Non-pigmented ciliary epithelial cell (primary cell): ENCODE measurements around the gene ANXA4.
"Not testable (repeated sequence)": the region's sequence is repeated elsewhere in the genome, so short reads cannot be mapped to it uniquely, and the experiment has no call there.

Source experiments
- DNase-seq: peaks from one replicate; pipeline ENCODE4 v3.0.0-alpha.2; 2010; ENCODE audit warnings: low read depth

Gene ANXA4

DNA sequence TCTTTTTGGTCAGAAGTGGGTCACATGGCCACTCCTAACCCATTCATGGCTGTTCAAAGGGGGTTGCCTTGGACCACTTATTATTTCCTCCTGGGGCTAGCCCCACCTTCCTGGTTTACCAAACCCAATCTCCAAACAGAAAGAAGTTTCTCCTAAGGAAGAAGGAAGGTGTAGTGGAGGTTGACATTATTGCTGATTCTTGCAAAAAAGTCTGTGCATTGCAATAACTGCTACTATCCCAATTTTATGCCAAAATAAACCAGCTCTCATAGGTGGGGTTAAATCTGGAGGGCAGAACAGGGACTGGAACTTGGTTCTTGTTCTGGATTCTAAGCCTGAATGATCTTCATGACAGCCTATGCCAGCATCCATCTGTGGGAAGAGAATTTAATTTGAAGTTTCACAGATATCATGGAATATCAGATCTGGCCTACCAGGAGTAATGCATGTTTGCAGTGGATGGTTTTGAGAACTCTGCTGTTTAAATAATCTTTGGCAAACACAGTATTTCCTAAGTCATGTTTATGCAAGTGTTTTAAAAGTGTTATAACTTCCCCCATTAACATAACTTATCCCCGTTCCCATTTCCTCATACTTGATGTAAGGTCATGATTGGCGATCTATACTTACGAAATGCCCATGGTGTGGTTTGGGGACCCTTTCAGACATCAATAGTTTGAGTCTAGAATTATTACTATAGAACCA is 11.9 kb downstream of the ANXA4 start:
- DNase-seq = no peak

DNA sequence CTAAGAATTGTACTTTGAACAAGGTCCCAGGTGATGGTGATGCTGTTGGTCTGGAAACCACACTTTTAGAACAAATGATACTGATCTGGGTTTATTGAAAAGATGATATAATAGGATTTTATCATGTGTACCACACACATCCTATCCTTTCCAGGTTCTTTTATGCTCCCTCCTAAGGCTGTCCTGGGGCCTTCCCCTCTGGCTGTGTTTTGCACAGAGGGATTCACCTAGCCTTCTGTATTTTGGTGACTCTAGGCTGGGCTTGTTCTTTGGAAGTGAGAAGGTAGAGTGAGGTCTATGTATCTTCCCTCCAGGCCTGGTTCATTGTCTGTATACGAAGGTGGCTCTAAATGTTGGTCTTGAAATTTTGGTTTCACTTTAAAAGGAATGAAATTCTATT is 12.7 kb downstream of the ANXA4 start:
- no peak for DNase-seq

DNA sequence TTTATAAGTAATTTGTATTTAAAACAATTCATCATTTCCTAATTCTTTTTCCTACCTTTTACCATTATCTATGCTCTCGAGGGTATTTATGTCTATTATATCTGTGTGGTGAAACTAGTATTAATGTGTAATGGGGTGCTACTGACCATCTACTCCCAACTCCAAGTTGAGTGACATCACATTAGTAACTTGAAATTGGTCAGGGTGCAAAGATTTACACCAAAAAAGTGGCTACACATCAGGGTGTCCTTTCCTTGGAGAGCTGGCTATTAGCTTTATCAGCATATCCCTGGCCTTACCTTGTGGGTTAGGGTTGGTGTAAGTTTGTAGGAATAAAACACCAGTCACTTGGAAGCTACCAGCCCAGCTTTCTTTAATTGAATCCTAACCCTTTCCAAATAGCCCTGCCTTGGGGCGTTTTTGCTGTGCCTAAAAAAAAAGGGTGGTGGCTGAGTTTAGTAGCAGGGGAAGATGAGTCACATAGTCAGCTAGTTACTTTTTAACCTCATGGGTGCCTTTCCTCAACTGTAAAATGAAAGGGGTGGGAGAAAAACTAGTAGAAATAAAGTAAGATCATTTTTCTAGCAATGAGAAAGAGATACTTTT is 14.0 kb downstream of the ANXA4 start:
- DNase-seq = no peak

DNA sequence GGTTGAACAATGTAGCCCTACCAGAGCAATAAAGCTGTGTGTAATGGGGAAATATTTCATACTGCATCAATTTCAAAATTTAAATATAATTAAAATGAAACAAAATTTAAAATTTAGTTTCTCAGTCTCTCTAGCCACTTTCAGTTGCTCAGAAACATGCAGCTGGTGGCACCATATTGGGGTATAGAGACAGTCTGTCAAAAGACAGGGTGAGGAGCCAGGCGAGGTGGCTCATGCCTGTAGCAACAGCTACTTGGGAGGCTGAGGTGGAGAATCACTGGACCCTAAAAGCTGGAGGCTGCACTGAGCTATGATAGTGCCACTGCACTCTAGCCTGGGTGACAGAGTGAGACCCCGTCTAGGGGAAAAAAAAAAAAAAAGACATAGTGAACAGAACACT is 20.1 kb downstream of the ANXA4 start:
- DNase-seq = no peak

DNA sequence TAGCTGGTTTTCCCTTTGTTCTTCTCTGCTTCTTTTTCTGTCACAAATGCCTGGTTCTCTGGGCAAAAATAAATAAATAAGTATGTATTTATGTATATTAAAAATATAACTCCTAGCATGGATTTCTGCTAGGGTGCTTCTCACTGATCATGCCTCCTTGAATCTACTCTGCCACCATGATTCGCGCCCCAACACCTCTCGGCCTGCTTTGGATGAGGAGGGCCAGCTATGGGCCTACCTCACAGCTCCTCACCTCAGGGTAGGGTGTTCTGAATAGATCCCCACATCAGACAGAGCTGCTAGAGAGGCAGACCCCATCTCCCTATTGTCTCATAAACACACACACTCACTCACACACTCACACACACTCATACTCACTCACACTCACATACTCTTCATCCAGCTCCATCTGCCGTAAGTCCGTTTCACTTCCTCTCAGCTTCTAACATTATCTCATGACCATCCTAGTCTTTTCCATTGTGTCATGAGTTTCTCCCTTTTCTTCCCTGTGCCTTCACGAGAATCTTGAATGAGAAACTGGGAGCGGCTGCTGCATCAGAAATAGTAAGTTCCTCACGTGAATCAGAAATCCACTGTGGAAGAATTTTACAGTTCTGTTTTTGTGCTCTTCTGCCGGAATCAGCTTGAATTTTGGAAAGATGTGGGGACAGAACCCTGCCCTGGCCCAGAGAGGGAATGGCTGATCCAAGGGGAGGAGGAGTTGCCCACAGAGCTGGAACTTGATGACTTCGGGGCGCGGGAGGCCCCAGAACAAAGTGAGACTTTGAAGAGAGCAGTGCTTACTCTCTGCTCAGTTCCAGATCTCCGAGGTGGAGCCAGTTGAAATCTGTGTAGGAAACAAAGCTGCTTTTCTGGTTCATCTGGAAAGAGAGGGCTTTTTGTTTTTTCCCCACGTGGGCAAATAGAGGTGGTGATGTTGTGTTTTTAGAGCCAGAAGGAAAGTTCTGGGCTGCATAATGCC is 20.9 kb downstream of the ANXA4 start:
- no peak for DNase-seq

DNA sequence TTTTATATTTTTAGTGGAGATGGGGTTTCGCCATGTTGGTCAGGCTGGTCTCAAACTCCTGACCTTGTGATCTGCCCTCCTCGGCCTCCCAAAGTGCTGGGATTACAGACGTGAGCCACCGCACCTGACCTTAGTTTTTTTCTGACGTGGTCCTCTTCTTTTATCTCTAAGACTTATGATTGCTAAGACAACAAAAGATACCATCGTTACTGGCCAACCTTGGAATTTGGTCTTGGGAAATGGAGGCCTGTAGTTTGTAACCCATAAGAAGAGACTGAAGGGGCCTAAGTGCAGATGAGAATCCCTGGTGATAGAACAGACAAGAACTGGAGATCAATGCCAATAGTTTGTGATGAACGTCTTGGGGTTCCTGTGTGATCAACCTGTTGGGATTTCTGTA is 21.9 kb downstream of the ANXA4 start:
- DNase-seq = not testable (repeated sequence)

DNA sequence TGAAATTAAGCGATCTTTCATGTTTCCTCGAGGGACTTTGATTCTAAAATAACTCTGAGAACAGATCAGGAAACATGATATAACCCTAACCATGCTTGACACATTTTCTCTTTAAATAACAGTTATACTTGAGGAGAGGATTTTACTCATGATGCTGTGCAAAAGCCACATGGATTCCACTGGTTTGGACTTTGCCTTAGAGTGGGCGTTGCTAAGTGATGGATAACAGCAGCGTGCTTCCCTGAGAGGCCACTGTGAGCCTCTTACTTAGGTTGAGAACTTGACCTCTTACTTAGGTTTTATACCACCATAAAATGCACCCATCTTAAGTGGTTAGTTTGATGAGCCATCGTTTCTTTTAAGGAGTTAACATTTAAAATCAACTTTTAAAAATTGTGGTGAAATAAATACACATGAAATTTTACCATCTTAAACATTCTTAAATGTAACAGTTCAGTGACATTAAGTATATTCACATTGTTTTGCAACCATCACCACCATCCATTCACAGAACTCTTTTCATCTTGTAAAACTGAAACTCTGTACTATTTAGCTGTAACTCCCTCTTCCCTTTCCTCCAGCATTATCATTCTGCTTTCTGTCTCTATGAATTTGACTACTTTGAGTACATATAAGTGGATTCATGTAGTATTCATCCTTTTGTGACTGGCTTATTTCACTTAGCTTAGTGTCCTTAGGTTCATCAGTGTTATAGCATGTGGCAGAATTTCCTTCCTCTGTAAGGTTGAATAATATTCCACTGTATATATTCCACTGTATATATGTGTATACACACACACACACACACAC is 22.6 kb downstream of the ANXA4 start:
- DNase-seq = no peak

DNA sequence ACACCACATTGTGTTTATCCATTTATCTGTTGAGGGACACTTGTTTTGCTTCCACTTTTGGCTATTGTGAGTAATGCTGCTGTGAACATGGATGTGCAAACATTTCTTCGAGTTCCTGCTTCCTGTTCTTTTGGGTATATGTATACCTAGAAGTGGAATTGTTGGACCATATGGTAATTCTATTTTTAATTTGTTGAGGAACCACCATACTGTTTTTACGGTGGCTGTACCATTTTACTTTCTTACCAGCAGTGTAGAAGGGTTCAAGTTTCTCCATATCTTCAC is 23.1 kb downstream of the ANXA4 start:
- DNase-seq = no peak

DNA sequence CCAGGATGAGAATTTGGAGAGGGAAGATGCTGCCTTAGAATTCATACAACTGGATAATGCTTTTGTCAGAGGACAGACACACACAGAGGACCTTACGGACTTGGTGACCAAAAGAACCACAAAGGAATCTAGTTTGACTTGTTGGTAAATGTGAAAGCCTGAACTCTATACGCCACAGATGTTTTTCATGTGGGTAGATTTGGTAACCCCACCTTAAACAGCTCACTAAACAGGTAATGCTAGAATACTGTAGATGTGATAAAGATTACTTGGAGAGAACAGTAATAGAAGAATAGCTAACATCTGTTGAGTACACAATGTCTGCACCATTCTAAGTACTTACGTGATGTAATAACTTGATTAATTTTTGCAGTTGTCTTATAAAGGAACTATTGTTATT is 24.1 kb downstream of the ANXA4 start:
- DNase-seq = no peak

DNA sequence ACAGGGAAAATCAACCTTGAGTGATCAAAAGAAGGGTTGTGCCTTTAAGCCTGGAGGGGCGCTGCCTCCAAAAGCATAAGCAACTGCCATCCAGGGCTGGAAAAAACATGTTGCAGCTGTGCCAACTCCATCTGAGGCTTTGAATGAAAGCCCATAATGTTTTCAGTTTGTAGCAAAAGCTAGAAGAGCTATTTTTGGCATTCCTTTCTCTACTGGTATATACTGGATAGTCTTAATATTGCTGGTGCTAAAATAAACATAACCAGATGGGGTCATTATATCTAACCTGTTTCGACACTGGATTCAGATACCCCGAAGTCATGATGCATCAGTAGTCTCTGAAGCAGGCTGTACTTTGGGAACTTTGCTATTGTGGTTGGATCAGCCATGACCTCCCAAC is 25.1 kb downstream of the ANXA4 start:
- no peak for DNase-seq

DNA sequence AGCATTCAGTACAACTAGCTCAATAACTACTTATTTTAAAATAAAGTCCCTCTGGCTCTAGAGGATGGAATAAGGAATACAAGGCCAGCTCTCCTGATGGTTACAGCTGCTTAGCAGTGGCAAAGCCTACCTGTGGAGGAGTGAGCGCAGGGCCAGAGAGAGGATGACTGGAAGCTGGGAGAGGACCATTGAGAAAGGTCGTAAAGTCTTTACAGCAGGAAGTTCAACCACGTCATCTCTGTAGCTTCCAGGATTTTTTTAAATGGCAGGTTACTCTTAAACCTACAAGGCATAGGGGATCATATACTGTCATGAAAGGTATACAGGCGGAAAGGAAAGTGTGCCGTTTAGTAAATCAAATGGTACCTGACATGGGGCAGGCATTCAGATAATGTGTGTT is 26.3 kb downstream of the ANXA4 start:
- no peak for DNase-seq

DNA sequence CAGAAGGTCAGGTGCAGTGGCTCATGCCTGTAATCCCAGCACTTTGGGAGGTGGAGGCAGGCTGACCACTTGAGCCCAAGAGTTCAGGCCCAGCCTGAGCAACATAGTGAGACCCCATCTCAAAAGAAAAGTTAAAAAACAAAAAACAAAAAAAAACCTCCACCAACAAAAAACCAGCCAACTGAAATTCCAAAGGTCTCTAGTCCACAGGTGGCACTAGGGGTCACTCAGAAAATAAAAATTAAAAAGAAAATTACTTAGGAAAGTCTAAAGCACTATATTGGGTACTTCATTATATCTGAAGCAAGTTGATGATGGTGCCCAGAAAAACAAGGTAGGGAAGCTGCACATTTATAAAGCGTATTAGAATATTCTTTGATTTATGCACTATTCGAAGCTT is 26.9 kb downstream of the ANXA4 start:
- no peak for DNase-seq

DNA sequence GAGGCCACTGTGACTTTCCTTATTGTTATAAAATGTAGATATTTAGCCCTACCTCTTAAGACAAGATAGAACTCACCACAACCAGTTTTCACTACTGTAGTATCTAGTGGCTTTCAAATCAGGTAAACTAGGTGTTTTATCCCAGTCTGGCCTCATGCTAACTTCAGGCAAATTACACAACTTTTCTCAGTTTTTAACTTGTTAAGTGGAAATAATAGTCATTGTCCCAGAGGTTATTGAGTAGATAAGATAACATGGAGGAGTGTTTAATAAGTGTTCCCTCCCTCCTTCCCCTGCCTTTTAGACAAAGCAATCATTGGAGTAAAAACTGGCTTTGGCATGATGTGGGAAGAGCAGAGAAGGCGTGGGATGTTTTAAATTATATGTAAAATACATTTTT is 27.3 kb downstream of the ANXA4 start:
- DNase-seq = no peak

DNA sequence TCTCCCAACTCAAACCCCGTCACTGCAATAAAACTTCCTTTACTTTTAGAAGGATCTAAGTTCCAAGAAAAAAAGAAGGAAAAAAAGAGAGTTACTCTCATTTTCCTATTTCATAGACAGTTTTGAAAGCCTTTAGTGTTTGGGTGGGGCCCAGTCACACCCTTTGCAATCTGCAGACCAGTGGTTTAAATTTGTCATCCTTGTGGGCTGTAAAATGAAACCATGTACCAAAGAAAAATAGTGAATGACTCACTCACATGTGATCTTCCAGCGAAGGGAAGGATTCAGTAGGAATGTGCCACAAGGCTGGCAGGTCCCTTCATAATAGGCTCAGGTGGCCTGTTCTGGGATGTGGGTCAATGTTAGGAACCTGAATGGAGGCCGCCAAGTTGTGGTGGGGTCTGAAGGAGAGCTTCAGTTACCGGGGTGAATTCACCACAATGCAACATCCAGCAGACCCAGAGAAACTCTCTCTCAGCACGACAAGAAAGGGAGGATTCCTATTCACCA is 28.3 kb downstream of the ANXA4 start:
- DNase-seq = no peak

DNA sequence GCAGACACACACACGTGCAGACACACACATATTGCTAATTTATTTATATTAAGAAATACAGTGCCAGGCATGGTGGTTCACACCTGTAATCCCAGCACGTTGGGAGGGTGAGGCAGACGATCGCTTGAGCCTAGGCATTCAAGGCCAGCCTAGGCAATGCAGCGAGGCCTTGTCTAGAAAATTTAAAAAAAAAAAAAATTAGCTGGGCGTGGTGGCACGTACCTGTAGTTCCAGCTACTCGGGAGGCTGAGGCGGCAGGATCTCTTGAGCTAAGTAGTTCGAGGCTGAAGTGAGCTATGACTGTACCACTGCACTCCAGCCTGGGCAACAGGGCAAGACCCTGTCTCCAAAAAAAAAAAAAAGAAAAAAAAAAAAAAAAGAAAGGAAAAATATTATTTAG is 28.8 kb downstream of the ANXA4 start:
- DNase-seq = no peak

DNA sequence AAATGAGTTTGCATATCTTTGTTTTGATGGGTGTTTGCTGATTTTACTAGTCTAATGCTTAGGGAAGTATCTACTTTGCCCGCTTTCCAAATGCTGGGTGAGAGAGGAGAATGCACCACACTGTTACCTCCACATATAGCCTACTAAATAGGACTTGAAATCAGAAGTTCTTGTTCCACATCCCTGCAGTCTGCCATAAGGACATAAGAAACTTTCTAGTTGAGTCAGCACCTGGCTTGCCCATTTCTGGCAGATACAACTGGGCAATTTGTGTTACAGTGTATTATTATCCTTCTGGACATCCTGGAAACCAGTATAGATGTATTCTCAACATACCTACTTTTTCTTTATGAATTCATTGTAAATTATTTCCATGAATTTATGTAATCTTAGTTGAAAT is 29.5 kb downstream of the ANXA4 start:
- DNase-seq = no peak

DNA sequence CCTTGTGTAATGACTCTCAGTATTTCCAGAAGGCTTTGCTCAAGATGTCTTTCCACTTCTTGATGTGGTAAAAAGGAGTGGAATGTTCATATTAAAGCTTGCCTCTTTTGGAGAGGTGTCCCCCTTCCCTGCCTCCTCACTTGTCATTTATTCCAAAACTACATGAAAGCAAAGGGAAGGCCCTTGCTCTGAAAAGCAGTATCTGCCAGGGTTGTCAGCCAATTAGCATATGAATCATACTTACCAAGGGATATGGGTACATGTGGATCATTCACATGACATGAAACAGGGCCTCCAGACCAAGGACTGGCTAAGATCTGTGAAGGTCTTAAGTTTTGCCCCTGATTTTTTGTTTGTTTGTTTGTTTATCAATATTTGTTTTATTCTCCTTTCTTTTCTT is 31.3 kb downstream of the ANXA4 start:
- DNase-seq = no peak

DNA sequence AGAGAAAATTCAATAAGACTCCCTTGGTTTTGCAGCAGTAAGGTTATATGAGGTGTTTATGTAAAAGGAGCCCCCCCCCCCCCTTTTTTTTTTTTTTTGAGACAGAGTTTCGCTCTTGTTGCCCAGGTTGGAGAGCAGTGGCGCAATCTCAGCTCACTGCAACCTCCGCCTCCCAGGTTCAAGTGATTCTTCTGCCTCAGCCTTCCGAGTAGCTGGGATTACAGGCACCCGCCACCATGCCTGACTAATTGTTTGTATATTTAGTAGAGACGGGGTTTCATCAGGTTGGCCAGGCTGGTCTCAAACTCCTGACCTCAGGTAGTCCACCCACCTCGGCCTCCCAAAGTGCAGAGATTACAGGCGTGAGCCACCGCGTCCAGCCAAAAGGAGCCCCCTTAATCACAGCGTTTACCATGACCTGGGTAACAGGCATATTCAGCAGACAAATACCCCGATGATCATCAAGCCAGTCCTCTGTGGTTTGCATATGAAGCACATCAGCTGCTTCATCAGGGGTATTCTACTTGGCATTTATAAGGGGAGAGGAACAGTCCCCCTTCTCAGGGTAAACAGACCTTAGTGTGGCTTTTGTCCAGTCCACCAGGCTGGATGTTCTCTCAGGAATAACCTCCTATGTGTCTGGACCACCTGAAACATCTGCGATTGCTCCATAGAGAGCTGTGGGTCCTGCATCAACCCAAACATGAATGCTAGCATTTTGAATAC is 32.5 kb downstream of the ANXA4 start:
- not testable (repeated sequence) for DNase-seq

DNA sequence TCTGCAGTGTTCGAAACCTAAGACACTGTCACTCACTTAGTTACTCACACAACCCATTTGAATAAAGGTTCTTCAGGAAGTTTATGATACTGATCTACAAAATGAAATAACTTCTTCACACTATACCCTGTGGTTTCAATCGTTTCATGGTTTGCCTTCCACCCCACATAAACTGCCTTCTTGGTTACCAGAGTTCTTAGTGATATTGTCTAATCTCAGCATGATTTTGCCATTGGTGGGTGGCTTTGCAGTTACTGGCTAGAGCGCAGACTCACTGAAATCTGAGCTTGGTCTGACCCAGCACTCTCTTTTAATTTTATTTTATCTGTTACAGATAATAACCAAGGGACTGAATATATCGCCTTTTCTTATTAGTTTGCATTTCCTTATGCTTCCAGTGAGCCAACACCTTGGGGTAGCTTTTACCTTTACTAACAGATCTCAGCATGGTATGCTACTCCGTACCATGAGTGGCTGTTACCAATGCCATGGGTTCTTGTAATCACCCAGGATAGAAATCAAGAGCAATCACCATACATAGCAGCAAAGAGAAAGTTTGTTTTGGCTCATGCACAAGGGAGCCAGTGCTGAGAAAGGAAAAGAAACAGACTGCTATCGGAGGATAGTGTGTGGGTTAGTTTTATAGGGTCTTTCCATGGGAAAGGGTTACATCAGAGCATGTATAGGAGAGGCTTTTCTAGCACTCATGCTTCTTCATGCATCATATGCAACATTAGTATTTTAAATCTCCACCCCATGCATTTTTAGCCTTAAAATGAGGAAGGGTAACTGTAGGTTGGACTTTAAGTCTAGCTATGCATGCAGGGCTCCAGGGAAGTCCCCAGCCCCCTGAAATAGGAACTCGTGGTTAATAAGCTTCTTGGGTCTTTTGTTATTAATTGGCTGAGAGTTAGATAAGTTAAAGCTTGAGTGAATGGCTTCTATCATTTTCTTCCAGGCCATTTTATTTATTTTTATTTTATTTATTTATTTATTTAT is 33.3 kb downstream of the ANXA4 start:
- DNase-seq = no peak
